Measurements from ENCODE around the gene SMO. TPM values are rescaled to one million over a fixed set of nuclear protein-coding genes. Genes with fewer than 3 reads are reported as not detected.

The SMO gene
- total RNA-seq, 1 experiment from 2014 or later: 35.5 TPM

DNA sequence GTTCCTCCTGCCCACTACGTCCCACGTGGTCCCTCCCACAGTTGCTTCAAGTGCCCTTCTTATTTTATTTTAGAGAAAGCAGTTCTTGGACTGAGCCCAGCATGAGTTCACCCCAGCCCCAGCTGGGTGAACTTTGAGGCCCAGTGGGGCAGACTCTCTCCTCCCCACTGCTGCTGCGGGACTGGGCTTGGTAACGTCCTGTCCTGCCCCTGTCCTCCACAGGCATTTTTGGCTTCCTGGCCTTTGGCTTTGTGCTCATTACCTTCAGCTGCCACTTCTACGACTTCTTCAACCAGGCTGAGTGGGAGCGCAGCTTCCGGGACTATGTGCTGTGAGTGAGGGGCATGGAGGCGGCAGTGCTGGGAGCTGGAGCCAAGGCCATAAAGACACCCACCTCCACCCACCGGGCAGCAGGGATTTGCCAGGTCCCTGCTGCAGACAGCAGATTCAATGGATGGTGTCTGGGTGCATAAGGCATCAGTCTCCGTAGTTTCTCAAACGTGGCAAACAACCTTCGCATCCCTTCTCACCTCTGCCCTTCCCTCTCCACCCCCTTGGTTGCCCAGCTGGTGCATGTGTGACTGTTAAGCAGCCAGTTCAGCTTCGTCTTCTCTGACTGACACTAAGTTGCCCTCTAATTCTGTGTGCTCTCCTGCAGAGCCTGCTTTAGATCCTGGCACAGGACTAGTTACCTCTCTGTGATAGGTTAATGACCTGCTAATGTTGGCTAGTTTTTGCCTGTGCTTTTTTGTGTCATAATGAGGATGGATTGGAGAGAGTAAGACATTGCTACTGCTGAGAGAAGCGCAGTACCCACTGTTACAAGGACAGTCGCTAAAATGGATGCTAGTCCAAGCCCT, 20.9 kb downstream of the SMO start:
- DNase-seq: no peak
- Mint-ChIP-seq H3K9me3 (ENCODE audit: unreplicated experiment) (no peaks in the 10 kb centered on the region), H3K27me3 (ENCODE audit: insufficient read depth, unreplicated experiment) (no peaks in the 10 kb centered on the region), H3K4me3 (ENCODE audit: unreplicated experiment) (no peak overlapping the region), H3K36me3 (ENCODE audit: insufficient read depth, unreplicated experiment) (peaks cover 11% of the 10 kb centered on the region), H3K27ac (ENCODE audit: unreplicated experiment) (no peak overlapping the region), H3K4me1 (ENCODE audit: low read depth, unreplicated experiment) (no peaks in the 10 kb centered on the region)
- no peak overlapping the region for H3K4me3 ChIP-seq (ENCODE audit: low read depth, low read length)
- CTCF ChIA-PET: interaction anchor here (1.3 to 6.3 kb wide), 2 partner anchors 46 to 225 kb away, joined by 3 to 101 read pairs; partner anchors contain the start of gene STRIP2
- no peaks in the 10 kb centered on the region for H3K4me1 ChIP-seq
- POLR2A ChIA-PET: no interaction called here
- TF ChIP-seq, protein P1, sequence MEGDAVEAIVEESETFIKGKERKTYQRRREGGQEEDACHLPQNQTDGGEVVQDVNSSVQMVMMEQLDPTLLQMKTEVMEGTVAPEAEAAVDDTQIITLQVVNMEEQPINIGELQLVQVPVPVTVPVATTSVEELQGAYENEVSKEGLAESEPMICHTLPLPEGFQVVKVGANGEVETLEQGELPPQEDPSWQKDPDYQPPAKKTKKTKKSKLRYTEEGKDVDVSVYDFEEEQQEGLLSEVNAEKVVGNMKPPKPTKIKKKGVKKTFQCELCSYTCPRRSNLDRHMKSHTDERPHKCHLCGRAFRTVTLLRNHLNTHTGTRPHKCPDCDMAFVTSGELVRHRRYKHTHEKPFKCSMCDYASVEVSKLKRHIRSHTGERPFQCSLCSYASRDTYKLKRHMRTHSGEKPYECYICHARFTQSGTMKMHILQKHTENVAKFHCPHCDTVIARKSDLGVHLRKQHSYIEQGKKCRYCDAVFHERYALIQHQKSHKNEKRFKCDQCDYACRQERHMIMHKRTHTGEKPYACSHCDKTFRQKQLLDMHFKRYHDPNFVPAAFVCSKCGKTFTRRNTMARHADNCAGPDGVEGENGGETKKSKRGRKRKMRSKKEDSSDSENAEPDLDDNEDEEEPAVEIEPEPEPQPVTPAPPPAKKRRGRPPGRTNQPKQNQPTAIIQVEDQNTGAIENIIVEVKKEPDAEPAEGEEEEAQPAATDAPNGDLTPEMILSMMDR (IDR thresholded peaks at IDR 0.05; ENCODE audit: insufficient read depth in 1 of 2, low read depth in 1 of 2, low read length in 1 of 2, severe bottlenecking in 1 of 2, unreplicated experiment in 1 of 2): no peak
- no peaks in the 10 kb centered on the region for H3K27me3 ChIP-seq (replicated peaks; ENCODE audit: control insufficient read depth, insufficient read depth, low read length)
- no peaks in the 10 kb centered on the region for H3K9me3 ChIP-seq
- intact Hi-C loops (cut with micrococcal nuclease; ENCODE audit: unreplicated experiment): no loop called here
- BruUV-seq (replicated peaks): no TSS peak
- H3K36me3 ChIP-seq (ENCODE audit: control insufficient read depth, insufficient read depth, low read length): peaks cover 8% of the 10 kb centered on the region

DNA sequence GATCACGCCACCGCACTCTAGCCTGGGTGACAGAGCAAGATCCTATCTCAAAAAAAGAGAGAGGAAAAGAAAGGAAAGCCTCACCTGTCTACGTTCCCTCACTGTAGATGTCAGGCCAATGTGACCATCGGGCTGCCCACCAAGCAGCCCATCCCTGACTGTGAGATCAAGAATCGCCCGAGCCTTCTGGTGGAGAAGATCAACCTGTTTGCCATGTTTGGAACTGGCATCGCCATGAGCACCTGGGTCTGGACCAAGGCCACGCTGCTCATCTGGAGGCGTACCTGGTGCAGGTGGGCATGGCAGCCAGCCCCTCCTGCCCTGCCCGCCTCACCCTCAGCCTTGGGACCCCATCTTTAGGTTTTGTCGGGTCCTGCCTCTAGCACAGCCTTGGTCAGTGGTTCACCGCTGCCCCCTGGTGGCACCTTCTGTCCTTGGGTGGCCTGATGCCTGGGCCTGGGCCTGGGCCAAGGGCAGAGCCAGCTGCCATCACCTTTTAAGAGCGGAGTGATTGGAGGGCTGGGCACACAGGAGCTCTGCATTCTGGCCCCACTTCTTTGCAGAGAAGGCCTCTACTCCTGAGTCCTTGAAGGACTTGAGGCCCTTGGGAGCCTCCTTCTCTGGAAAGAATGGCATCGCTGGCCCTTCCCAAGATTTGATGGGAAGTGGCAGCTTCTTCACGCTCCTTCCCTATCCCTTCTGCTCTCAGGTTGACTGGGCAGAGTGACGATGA, 22.0 kb downstream of the SMO start:
- no peak overlapping the region for H3K4me3 ChIP-seq (ENCODE audit: low read depth, low read length)
- no peaks in the 10 kb centered on the region for H3K27me3 ChIP-seq (replicated peaks; ENCODE audit: control insufficient read depth, insufficient read depth, low read length)
- CTCF ChIA-PET: interaction anchor here (1.3 to 6.3 kb wide), 3 partner anchors 38 to 224 kb away, joined by 3 to 101 read pairs (median 3); partner anchors contain the start of gene STRIP2
- peak; percentile 71 to 83 for DNase-seq
- no peaks in the 10 kb centered on the region for H3K27me3 Mint-ChIP-seq (ENCODE audit: insufficient read depth, unreplicated experiment)
- H3K27ac Mint-ChIP-seq (ENCODE audit: unreplicated experiment): no peak overlapping the region
- H3K4me1 Mint-ChIP-seq (ENCODE audit: low read depth, unreplicated experiment): no peaks in the 10 kb centered on the region
- POLR2A ChIA-PET: no interaction called here
- intact Hi-C loops (cut with micrococcal nuclease; ENCODE audit: unreplicated experiment): loop anchor here (1.0 to 5.0 kb wide), 2 partner anchors 46 to 118 kb away; no protein-coding TSS in a partner anchor
- no peak overlapping the region for H3K4me3 Mint-ChIP-seq (ENCODE audit: unreplicated experiment)
- peaks cover 8% of the 10 kb centered on the region for H3K36me3 ChIP-seq (ENCODE audit: control insufficient read depth, insufficient read depth, low read length)
- H3K9me3 Mint-ChIP-seq (ENCODE audit: unreplicated experiment): no peaks in the 10 kb centered on the region
- TF ChIP-seq, protein P1 (IDR thresholded peaks at IDR 0.05; ENCODE audit: insufficient read depth in 1 of 2, low read depth in 1 of 2, low read length in 1 of 2, severe bottlenecking in 1 of 2, unreplicated experiment in 1 of 2): peak; percentile 87 to 94
- no TSS peak for BruUV-seq (replicated peaks)
- no peaks in the 10 kb centered on the region for H3K4me1 ChIP-seq
- H3K9me3 ChIP-seq: 0 out of 2 replicates have a peak, but pooled peaks cover 4% of the 10 kb centered on the region
- H3K36me3 Mint-ChIP-seq (ENCODE audit: insufficient read depth, unreplicated experiment): peaks cover 11% of the 10 kb centered on the region

DNA sequence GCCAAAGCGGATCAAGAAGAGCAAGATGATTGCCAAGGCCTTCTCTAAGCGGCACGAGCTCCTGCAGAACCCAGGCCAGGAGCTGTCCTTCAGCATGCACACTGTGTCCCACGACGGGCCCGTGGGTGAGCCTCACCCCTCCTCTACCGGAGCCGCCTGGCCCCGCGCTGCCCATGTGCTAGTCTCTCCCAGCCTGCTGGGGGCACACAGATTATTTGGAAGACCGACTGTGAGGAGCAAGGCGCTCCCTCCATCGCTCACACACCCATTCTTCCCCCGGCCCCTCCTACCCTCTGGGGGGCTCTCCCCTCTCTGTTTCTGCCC, 22.5 kb downstream of the SMO start:
- H3K27me3 ChIP-seq (replicated peaks; ENCODE audit: control insufficient read depth, insufficient read depth, low read length): no peaks in the 10 kb centered on the region
- 0 out of 2 replicates have a peak, but pooled peaks cover 4% of the 10 kb centered on the region for H3K9me3 ChIP-seq
- intact Hi-C loops (cut with micrococcal nuclease; ENCODE audit: unreplicated experiment): loop anchor here (1.0 to 5.0 kb wide), 2 partner anchors 47 to 119 kb away; no protein-coding TSS in a partner anchor
- no peak for DNase-seq
- Mint-ChIP-seq H3K27me3 (ENCODE audit: insufficient read depth, unreplicated experiment) (no peaks in the 10 kb centered on the region), H3K9me3 (ENCODE audit: unreplicated experiment) (no peaks in the 10 kb centered on the region), H3K4me1 (ENCODE audit: low read depth, unreplicated experiment) (no peaks in the 10 kb centered on the region), H3K27ac (ENCODE audit: unreplicated experiment) (no peak overlapping the region), H3K4me3 (ENCODE audit: unreplicated experiment) (no peak overlapping the region), H3K36me3 (ENCODE audit: insufficient read depth, unreplicated experiment) (peaks cover 11% of the 10 kb centered on the region)
- TF ChIP-seq, protein P1 (IDR thresholded peaks at IDR 0.05; ENCODE audit: insufficient read depth in 1 of 2, low read depth in 1 of 2, low read length in 1 of 2, severe bottlenecking in 1 of 2, unreplicated experiment in 1 of 2): no peak
- CTCF ChIA-PET: interaction anchor here (1.3 to 6.3 kb wide), 3 partner anchors 39 to 223 kb away, joined by 3 to 101 read pairs (median 3); partner anchors contain the start of gene STRIP2
- BruUV-seq (replicated peaks): no TSS peak
- no peak overlapping the region for H3K4me3 ChIP-seq (ENCODE audit: low read depth, low read length)
- H3K4me1 ChIP-seq: no peaks in the 10 kb centered on the region
- peaks cover 8% of the 10 kb centered on the region for H3K36me3 ChIP-seq (ENCODE audit: control insufficient read depth, insufficient read depth, low read length)
- POLR2A ChIA-PET: no interaction called here

Data from Caco-2 (cell line).